GM23338 (cell line): ENCODE data around the gene KLHL17.
"Not testable (repeated sequence)": the region's sequence is repeated elsewhere in the genome, so short reads cannot be mapped to it uniquely, and the experiment has no call there.

Experiments used
- CTCF ChIP-seq, 2 experiments: fragments of 200-600 bp in 1 of 2; sonication (generic) in 1 of 2; conservative IDR thresholded peaks; 2 replicates each; pipeline versions ENCODE4 v1.5.1 to v1.6.1; 2016 to 2017; ENCODE audit warnings: antibody characterized with exemption in 2 of 2, low read depth in 2 of 2, mild to moderate bottlenecking in 2 of 2, moderate library complexity in 1 of 2
- EZH2 ChIP-seq: fragments of 200-600 bp; sonication (generic); IDR thresholded peaks from one replicate; pipeline ENCODE4 v1.8.0; 2017; ENCODE audit warnings: antibody characterized with exemption, mild to moderate bottlenecking, low read depth; ENCODE audit not compliant: unreplicated experiment
- EZH2phosphoT487 ChIP-seq: fragments of 200-600 bp; sonication (generic); IDR thresholded peaks from one replicate; pipeline ENCODE4 v1.8.1; 2018; ENCODE audit warnings: antibody characterized with exemption; ENCODE audit not compliant: unreplicated experiment
- NANOG ChIP-seq: IDR thresholded peaks from 2 replicates; pipeline ENCODE4 v1.6.1; 2016; ENCODE audit warnings: antibody characterized with exemption, borderline replicate concordance
- REST ChIP-seq: IDR thresholded peaks from one replicate; pipeline ENCODE4 v1.6.1; 2018; ENCODE audit warnings: antibody characterized with exemption; ENCODE audit not compliant: unreplicated experiment

GRCh38 chr1:976791-977190, 16.4 kb downstream of the KLHL17 start:
- not testable (repeated sequence) for TF ChIP-seq EZH2; CTCF (conservative IDR thresholded peaks at IDR 0.05; ENCODE audit: low read depth in 2 of 2); EZH2phosphoT487; REST; NANOG
